Caco-2 (cell line): Measurements from ENCODE around the gene ITGA5. TPM values are rescaled to one million over a fixed set of nuclear protein-coding genes. Genes with fewer than 3 reads are reported as not detected.
A peak's percentile ranks its signal among the peaks of the same experiment; 100 is the strongest.

ENCODE experiments used
- BruUV-seq: library from RNA; stranded (reverse); fragments of 400-500 nt; replicated peaks from 2 replicates; lab custom pipeline; 2021; lab: Mats Ljungman, UMichigan
- CTCF ChIA-PET: fragments of 300-600 bp; sonication (Branson Sonifier 250); formaldehyde crosslinking; loops from one replicate; lab custom pipeline; 2022; ENCODE audit warnings: antibody characterized with exemption; lab: Charles Lee
- POLR2A ChIA-PET: fragments of 300-600 bp; sonication (Branson Sonifier 250); formaldehyde crosslinking; loops from one replicate; lab custom pipeline; 2022; ENCODE audit warnings: antibody characterized with exemption; lab: Charles Lee
- DNase-seq, 2 experiments: peaks; one replicate each; pipeline versions ENCODE4 v3.0.0 to v3.0.0-alpha.2; 2020 to 2022
- H3K27me3 ChIP-seq: replicated peaks from 2 replicates; pipeline ENCODE4 v1.6.0; 2011; ENCODE audit warnings: low read length; ENCODE audit not compliant: control insufficient read depth, insufficient read depth
- H3K36me3 ChIP-seq: 2 replicates; pipeline ENCODE4 v1.5.1; 2011; ENCODE audit warnings: low read length; ENCODE audit not compliant: control insufficient read depth, insufficient read depth
- H3K4me1 ChIP-seq: fragments of 250-450 bp; sonication (Bioruptor Pico); 2 replicates; pipeline ENCODE4 v1.5.1; 2020; ENCODE audit warnings: mild to moderate bottlenecking
- H3K4me3 ChIP-seq: 2 replicates; pipeline ENCODE4 v1.5.1; 2011; ENCODE audit warnings: low read depth, mild to moderate bottlenecking, control low read depth, low read length
- H3K9me3 ChIP-seq: fragments of 250-450 bp; sonication (Bioruptor Pico); 2 replicates; pipeline ENCODE4 v1.5.1; 2020; ENCODE audit warnings: mild to moderate bottlenecking, moderate library complexity
- H3K27ac Mint-ChIP-seq: one replicate; pipeline ENCODE4 v1.8.0; 2022; ENCODE audit warnings: mixed read lengths; ENCODE audit not compliant: unreplicated experiment
- H3K27me3 Mint-ChIP-seq: one replicate; pipeline ENCODE4 v1.8.0; 2022; ENCODE audit warnings: mixed read lengths; ENCODE audit not compliant: insufficient read depth, unreplicated experiment
- H3K36me3 Mint-ChIP-seq: one replicate; pipeline ENCODE4 v1.8.0; 2022; ENCODE audit warnings: mild to moderate bottlenecking, mixed read lengths; ENCODE audit not compliant: insufficient read depth, unreplicated experiment
- H3K4me1 Mint-ChIP-seq: one replicate; pipeline ENCODE4 v1.8.0; 2022; ENCODE audit warnings: low read depth, mixed read lengths; ENCODE audit not compliant: unreplicated experiment
- H3K4me3 Mint-ChIP-seq: one replicate; pipeline ENCODE4 v1.8.0; 2022; ENCODE audit warnings: mild to moderate bottlenecking, moderate library complexity, mixed read lengths; ENCODE audit not compliant: unreplicated experiment
- H3K9me3 Mint-ChIP-seq: one replicate; pipeline ENCODE4 v1.8.0; 2022; ENCODE audit warnings: mixed read lengths; ENCODE audit not compliant: unreplicated experiment
- intact Hi-C: fragments of 100-400 bp; cut with micrococcal nuclease; formaldehyde crosslinking; loops from one replicate; pipeline ENCODE4 v1.10.0; 2022; ENCODE audit not compliant: unreplicated experiment
- total RNA-seq: library from RNA; stranded (reverse); gene quantifications from 2 replicates; pipeline ENCODE4 v1.2.3, GENCODE V29; 2022
- TF ChIP-seq, protein P1 (sequence below), 2 experiments: fragments of 200-600 bp in 1 of 2; IDR thresholded peaks; 1 replicate in 1 of 2; 2 replicates in 1 of 2; pipeline versions ENCODE4 v1.5.1 to v1.8.0; 2011 to 2022; ENCODE audit warnings: antibody characterized with exemption in 1 of 2, control low read depth in 1 of 2, inconsistent platforms in 1 of 2, low read depth in 1 of 2, low read length in 1 of 2, mild to moderate bottlenecking in 1 of 2, moderate library complexity in 1 of 2; ENCODE audit not compliant: insufficient read depth in 1 of 2, severe bottlenecking in 1 of 2, unreplicated experiment in 1 of 2

Gene ITGA5
- total RNA-seq, 1 experiment from 2014 or later: 17.3 TPM

DNA sequence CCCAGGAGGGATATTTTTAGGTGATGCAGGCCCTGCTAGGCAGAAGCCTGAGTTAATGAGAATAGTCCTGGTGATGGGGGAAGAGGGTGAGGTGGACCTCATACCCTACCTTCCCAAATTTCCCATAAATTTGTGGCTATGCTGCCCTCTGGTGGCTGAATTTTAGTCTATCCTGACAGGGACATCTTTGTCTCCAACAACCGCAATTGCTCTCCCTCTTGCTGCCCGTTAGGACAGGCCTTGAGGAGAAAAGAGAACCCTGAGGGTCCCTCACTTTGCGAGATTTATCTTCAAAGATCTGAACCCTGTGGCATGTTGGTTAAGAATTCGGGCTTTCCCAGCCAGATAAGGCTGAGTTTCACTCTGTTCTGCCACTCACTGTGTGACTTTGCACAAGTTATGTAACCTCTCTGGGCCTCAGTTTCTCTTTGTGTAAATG lies 24.8 kb downstream of the ITGA5 start:
- Mint-ChIP-seq H3K27me3 (no peaks in the 10 kb centered on the region), H3K4me3 (no peak overlapping the region), H3K9me3 (no peaks in the 10 kb centered on the region), H3K36me3 (peaks cover 22% of the 10 kb centered on the region), H3K4me1 (peaks cover 11% of the 10 kb centered on the region), H3K27ac (no peak overlapping the region)
- Histone ChIP-seq H3K9me3 (no peaks in the 10 kb centered on the region), H3K27me3 (no peaks in the 10 kb centered on the region), H3K4me1 (peaks cover 10% of the 10 kb centered on the region), H3K4me3 (no peak overlapping the region), H3K36me3 (no peaks in the 10 kb centered on the region; the same call in 1 of the 2 replicates)
- ChIA-PET POLR2A (no interaction called here), CTCF (interaction anchor here (1.4 kb wide), 1 partner anchor 15 kb away, joined by 9 read pairs; no protein-coding TSS in a partner anchor)
- intact Hi-C loops: no loop called here
- TF ChIP-seq, protein P1, sequence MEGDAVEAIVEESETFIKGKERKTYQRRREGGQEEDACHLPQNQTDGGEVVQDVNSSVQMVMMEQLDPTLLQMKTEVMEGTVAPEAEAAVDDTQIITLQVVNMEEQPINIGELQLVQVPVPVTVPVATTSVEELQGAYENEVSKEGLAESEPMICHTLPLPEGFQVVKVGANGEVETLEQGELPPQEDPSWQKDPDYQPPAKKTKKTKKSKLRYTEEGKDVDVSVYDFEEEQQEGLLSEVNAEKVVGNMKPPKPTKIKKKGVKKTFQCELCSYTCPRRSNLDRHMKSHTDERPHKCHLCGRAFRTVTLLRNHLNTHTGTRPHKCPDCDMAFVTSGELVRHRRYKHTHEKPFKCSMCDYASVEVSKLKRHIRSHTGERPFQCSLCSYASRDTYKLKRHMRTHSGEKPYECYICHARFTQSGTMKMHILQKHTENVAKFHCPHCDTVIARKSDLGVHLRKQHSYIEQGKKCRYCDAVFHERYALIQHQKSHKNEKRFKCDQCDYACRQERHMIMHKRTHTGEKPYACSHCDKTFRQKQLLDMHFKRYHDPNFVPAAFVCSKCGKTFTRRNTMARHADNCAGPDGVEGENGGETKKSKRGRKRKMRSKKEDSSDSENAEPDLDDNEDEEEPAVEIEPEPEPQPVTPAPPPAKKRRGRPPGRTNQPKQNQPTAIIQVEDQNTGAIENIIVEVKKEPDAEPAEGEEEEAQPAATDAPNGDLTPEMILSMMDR (IDR thresholded peaks at IDR 0.05; ENCODE audit: insufficient read depth in 1 of 2, low read depth in 1 of 2, low read length in 1 of 2, severe bottlenecking in 1 of 2, unreplicated experiment in 1 of 2): peak; percentile 60 to 69
- peak in 1 of 2 experiments; percentile 66 for DNase-seq
- no TSS peak for BruUV-seq

DNA sequence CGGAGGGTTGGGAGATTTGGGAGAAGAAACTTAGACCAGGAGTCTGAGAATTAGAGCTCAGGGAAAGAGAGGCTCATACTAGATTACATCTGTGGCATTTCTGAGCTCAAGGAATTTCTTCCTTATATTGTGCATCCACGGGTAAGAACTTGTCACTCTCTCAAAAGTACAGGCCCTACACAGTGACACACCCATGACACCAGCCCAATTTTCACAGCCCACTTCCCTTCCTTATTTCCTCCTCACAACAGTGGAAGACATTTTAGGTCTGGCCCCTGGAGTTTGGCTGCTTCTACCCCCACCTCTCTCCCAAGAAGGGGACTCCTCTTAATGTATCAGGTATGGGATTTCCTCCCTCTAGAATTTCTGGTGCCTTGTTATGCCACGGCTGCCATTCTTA lies 25.3 kb downstream of the ITGA5 start:
- POLR2A ChIA-PET: no interaction called here
- CTCF ChIA-PET: interaction anchor here (1.4 kb wide), 1 partner anchor 14 kb away, joined by 9 read pairs; no protein-coding TSS in a partner anchor
- intact Hi-C loops: no loop called here

DNA sequence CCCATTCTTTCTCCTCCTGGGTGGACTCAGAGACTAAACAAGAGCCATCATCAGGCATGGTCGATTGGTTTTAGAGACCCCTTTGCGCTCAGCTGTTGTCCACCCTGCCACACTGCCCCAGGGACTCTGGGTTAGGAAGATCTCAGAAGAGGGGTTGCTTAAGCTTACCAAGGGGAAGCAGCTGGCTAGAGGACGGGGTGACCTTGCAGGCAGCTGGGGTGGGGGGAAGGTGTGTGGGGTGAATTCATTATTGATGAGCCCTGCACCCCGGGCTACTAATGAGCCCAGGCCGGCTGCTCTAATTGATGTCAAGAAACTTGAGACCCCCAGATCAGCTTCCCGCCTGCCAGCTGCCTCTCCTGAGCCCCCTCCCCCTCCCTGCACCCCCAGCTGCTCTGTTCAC lies 25.9 kb downstream of the ITGA5 start:
- Mint-ChIP-seq H3K9me3 (no peaks in the 10 kb centered on the region), H3K36me3 (peaks cover 12% of the 10 kb centered on the region), H3K4me1 (peaks cover 12% of the 10 kb centered on the region), H3K4me3 (no peak overlapping the region), H3K27me3 (no peaks in the 10 kb centered on the region), H3K27ac (no peak overlapping the region)
- Histone ChIP-seq H3K27me3 (no peaks in the 10 kb centered on the region), H3K4me1 (peaks cover 20% of the 10 kb centered on the region), H3K9me3 (no peaks in the 10 kb centered on the region), H3K4me3 (no peak overlapping the region), H3K36me3 (no peaks in the 10 kb centered on the region; the same call in 1 of the 2 replicates)
- no TSS peak for BruUV-seq
- TF ChIP-seq, protein P1 (IDR thresholded peaks at IDR 0.05; ENCODE audit: insufficient read depth in 1 of 2, low read depth in 1 of 2, low read length in 1 of 2, severe bottlenecking in 1 of 2, unreplicated experiment in 1 of 2): no peak
- ChIA-PET CTCF (interaction anchor here (0.5 to 1.4 kb wide), 2 partner anchors 14 to 25 kb away, joined by 5 to 9 read pairs; no protein-coding TSS in a partner anchor), POLR2A (no interaction called here)
- intact Hi-C loops: no loop called here
- no peak for DNase-seq

More for the DNA sequence above, 25.3 kb downstream of the ITGA5 start:
- Mint-ChIP-seq H3K27ac (no peak overlapping the region), H3K27me3 (no peaks in the 10 kb centered on the region), H3K36me3 (peaks cover 18% of the 10 kb centered on the region), H3K4me1 (peaks cover 7% of the 10 kb centered on the region), H3K9me3 (no peaks in the 10 kb centered on the region), H3K4me3 (no peak overlapping the region)
- no peak overlapping the region for H3K4me3 ChIP-seq
- H3K4me1 ChIP-seq: peaks cover 16% of the 10 kb centered on the region
- H3K36me3 ChIP-seq: no peaks in the 10 kb centered on the region; the same call in 1 of the 2 replicates
- H3K9me3 ChIP-seq: no peaks in the 10 kb centered on the region
- DNase-seq: no peak
- TF ChIP-seq, protein P1 (IDR thresholded peaks at IDR 0.05; ENCODE audit: insufficient read depth in 1 of 2, low read depth in 1 of 2, low read length in 1 of 2, severe bottlenecking in 1 of 2, unreplicated experiment in 1 of 2): no peak
- BruUV-seq: no TSS peak
- no peaks in the 10 kb centered on the region for H3K27me3 ChIP-seq
